K562 (cell line): ENCODE measurements around the gene AHNAK. TPM values are rescaled to one million over a fixed set of nuclear protein-coding genes. Genes with fewer than 3 reads are reported as not detected.
A peak's percentile ranks its signal among the peaks of the same experiment; 100 is the strongest.

Experiments used
- ATAC-seq: fragments of 200-7000 bp; cut with Tn5 transposase; 3 replicates; pipeline ENCODE4 v1.9.1; 2020; ENCODE audit warnings: moderate library complexity
- BruUV-seq: library from RNA; stranded (reverse); fragments of 400-500 nt; replicated peaks from 2 replicates; lab custom pipeline; 2021; lab: Mats Ljungman, UMichigan
- CTCF ChIA-PET: fragments of 300-600 bp; formaldehyde crosslinking; extraction: SDS; loops from one replicate; lab custom pipeline; 2021; ENCODE audit warnings: low intra/inter-chr PET ratio; lab: Yijun Ruan, JAX
- POLR2A ChIA-PET: fragments of 300-600, 350-650 bp; sonication (Branson Sonifier 250); formaldehyde crosslinking; extraction: SDS; loops from one replicate; lab custom pipeline; 2021; ENCODE audit warnings: antibody characterized with exemption, inconsistent platforms; lab: Yijun Ruan, JAX
- DNase-seq, 4 experiments: peaks; one replicate each; pipeline versions ENCODE4 v3.0.0 to v3.0.0-alpha.2; 2011 to 2018; ENCODE audit warnings: low spot score in 3 of 4, mixed read lengths in 3 of 4; ENCODE audit errors: extremely low read depth in 1 of 4
- FAIRE-seq: peaks from 2 replicates; lab custom pipeline; 2011; peaks lifted over from hg19 to GRCh38; lab: Jason Lieb, UNC
- H2AFZ ChIP-seq: 2 replicates; pipeline ENCODE4 v1.6.0; 2011; ENCODE audit warnings: low read depth, low read length, control low read depth, inconsistent platforms
- H3K27ac ChIP-seq: fragments of 200-600 bp; 3 replicates; pipeline ENCODE4 v1.8.0; 2011; ENCODE audit warnings: low read depth, mild to moderate bottlenecking, control low read depth, inconsistent platforms, low read length, moderate library complexity, mixed read lengths; ENCODE audit errors: extremely low read depth
- H3K27me3 ChIP-seq, 2 experiments: fragments of 300-600 bp in 1 of 2; 2 replicates in 1 of 2; 3 replicates in 1 of 2; pipeline versions ENCODE4 v1.6.0 to v1.8.0; 2011; ENCODE audit warnings: inconsistent platforms in 2 of 2, low read length in 2 of 2, mild to moderate bottlenecking in 1 of 2, mixed read lengths in 1 of 2, moderate library complexity in 1 of 2; ENCODE audit not compliant: control insufficient read depth in 2 of 2, insufficient read depth in 2 of 2
- H3K36me3 ChIP-seq: fragments of 300-600 bp; 3 replicates; pipeline ENCODE4 v1.8.0; 2011; ENCODE audit warnings: mild to moderate bottlenecking, low read length, inconsistent platforms; ENCODE audit not compliant: control insufficient read depth, insufficient read depth
- H3K4me1 ChIP-seq, 2 experiments: fragments of 200-600 bp in 1 of 2; replicated peaks in 1 of 2; 2 replicates in 1 of 2; 3 replicates in 1 of 2; pipeline versions ENCODE4 v1.5.1 to v1.8.0; 2011; ENCODE audit warnings: inconsistent platforms in 2 of 2, low read length in 2 of 2, mild to moderate bottlenecking in 1 of 2, mixed read lengths in 1 of 2, moderate library complexity in 1 of 2; ENCODE audit not compliant: control insufficient read depth in 2 of 2, insufficient read depth in 2 of 2
- H3K4me2 ChIP-seq: 2 replicates; pipeline ENCODE4 v1.6.1; 2011; ENCODE audit warnings: low read length, control low read depth, inconsistent platforms, mixed read lengths; ENCODE audit not compliant: insufficient read depth
- H3K4me3 ChIP-seq: fragments of 200-600 bp; sonication (generic), shearing (Covaris generic); 2 replicates; pipeline ENCODE4 v1.5.1; 2016; ENCODE audit warnings: control low read depth, inconsistent platforms
- H3K79me2 ChIP-seq: fragments of 200-600 bp; 3 replicates; pipeline ENCODE4 v1.8.0; 2011; ENCODE audit warnings: low read length, inconsistent platforms; ENCODE audit not compliant: control insufficient read depth, insufficient read depth
- H3K9ac ChIP-seq, 2 experiments: 2 replicates each; pipeline versions ENCODE4 v1.6.0 to v1.6.1; 2011; ENCODE audit warnings: low read depth in 2 of 2, low read length in 2 of 2, control low read depth in 1 of 2, inconsistent platforms in 1 of 2, mild to moderate bottlenecking in 1 of 2, mixed read lengths in 1 of 2; ENCODE audit not compliant: insufficient read depth in 1 of 2
- H3K9me1 ChIP-seq: one replicate; pipeline ENCODE4 v1.6.0; 2011; ENCODE audit warnings: inconsistent platforms, mild to moderate bottlenecking, low read length, moderate library complexity; ENCODE audit not compliant: control insufficient read depth, insufficient read depth
- H3K9me3 ChIP-seq: replicated peaks from 2 replicates; pipeline ENCODE4 v1.5.1; 2011; ENCODE audit warnings: low read depth, low read length, inconsistent platforms; ENCODE audit not compliant: control insufficient read depth, insufficient read depth
- H4K20me1 ChIP-seq: replicated peaks from 2 replicates; pipeline ENCODE4 v1.6.1; 2011; ENCODE audit warnings: low read length, inconsistent platforms, mixed read lengths; ENCODE audit not compliant: control insufficient read depth, insufficient read depth
- NKRF ChIP-seq: fragments of 450-650 bp; IDR thresholded peaks from 2 replicates; pipeline ENCODE4 v1.6.1; 2016; ENCODE audit warnings: borderline replicate concordance
- PRPF4 ChIP-seq: fragments of 200-400 bp; formaldehyde crosslinking; IDR thresholded peaks from one replicate; pipeline ENCODE4 v1.6.1; 2017; ENCODE audit warnings: low read length, low read depth, mild to moderate bottlenecking; ENCODE audit not compliant: insufficient read depth, poor library complexity, severe bottlenecking
- THRB ChIP-seq: fragments of 450-650 bp; formaldehyde crosslinking; conservative IDR thresholded peaks from 2 replicates; pipeline ENCODE4 v1.4.0; 2022; ENCODE audit warnings: mild to moderate bottlenecking, missing genetic modification characterization
- WGBS: fragments of 100-300 bp; shearing (Covaris generic); methylation state at CpG from one replicate; pipeline ENCODE4 v1.1.6; 2016; ENCODE audit warnings: low coverage, mixed read lengths; ENCODE audit not compliant: insufficient coverage; ENCODE audit errors: missing lambda C conversion rate; 5-methylcytosine and 5-hydroxymethylcytosine counted together
- in situ Hi-C: fragments of 300-500 bp; cut with MboI; formaldehyde crosslinking; loops from 4 replicates; pipeline ENCODE4 v1.15.0; 2018; ENCODE audit warnings: inconsistent platforms, mixed read lengths
- intact Hi-C: fragments of 100-400 bp; cut with micrococcal nuclease; formaldehyde crosslinking; loops from 2 replicates; pipeline ENCODE4 v1.14.2; 2022
- polyA plus RNA-seq, 8 experiments: library from polyadenylated mRNA; depleted of rRNA in 4 of 8; stranded (reverse) in 5 of 8; unstranded in 3 of 8; fragments of >200 nt; fragmentation: Nextera tagmentation in 2 of 8; fragmentation: Illumina TruSeq in 1 of 8; extraction: Ambion mirVana in 2 of 8; extraction: Trizol in 1 of 8; gene quantifications; 2 replicates each; pipeline versions ENCODE4 v1.2.1 to v1.2.3, GENCODE V29; 2011 to 2014; ENCODE audit warnings: inconsistent platforms in 1 of 8, missing spikeins in 1 of 8
- total RNA-seq, 7 experiments: library from RNA; depleted of rRNA in 6 of 7; stranded (reverse); fragments of >200 nt in 6 of 7; fragmentation: Illumina TruSeq in 2 of 7; extraction: Trizol in 2 of 7; gene quantifications; 2 replicates each; pipeline versions ENCODE4 v1.2.1 to v1.2.3, GENCODE V29; 2011 to 2021; ENCODE audit warnings: low replicate concordance in 1 of 7

Gene AHNAK
- total and polyA plus RNA-seq, 9 of the 15 experiments (the other 6 are each of a cell fraction or from before 2014, with no cell fraction given) = 1.5 to 89.7 (median 45.0) TPM

- no peak for TF ChIP-seq THRB (CRISPR knock-in tag)
Observed at GRCh38 chr11:62393061-62393611, 153.5 kb downstream of the AHNAK start (continued).

GRCh38 chr11:62392506-62392905 is 154.1 kb downstream of the AHNAK start:
- no peaks in the 10 kb centered on the region for H3K79me2 ChIP-seq
- WGBS = 45% methylated on average over 3 of the region's 3 CpGs
- H3K4me1 ChIP-seq = peaks cover 38 to 41% of the 10 kb centered on the region in 2 experiments
- no peaks in the 10 kb centered on the region for H4K20me1 ChIP-seq
- ATAC-seq (no peak), DNase-seq (peak in 2 of 4 experiments; percentile 6 to 18), FAIRE-seq (no peak)
- CTCF ChIA-PET = interaction anchor here (0.7 to 1.1 kb wide), 2 partner anchors 12 to 163 kb away, joined by 3 to 4 read pairs; no protein-coding TSS in a partner anchor
- no peak overlapping the region for H3K4me2 ChIP-seq
- no TSS peak for BruUV-seq
- TF ChIP-seq PRPF4 = no peak
- TF ChIP-seq NKRF = no peak
- H3K9ac ChIP-seq = peak overlapping the region; percentile 5 to 19; a peak in 1 of 4 replicates
- H3K9me1 ChIP-seq = no peaks in the 10 kb centered on the region
- in situ Hi-C loops (loop anchor here (5.0 to 25.0 kb wide), 4 partner anchors 162 to 620 kb away; partner anchors contain the start of gene SLC22A8), intact Hi-C loops (loop anchor here (10.0 kb wide), 1 partner anchor 372 kb away; the partner anchor contains the start of gene POLR2G)
- no peaks in the 10 kb centered on the region for H3K27me3 ChIP-seq
- no peak overlapping the region for H3K27ac ChIP-seq
- POLR2A ChIA-PET = interaction anchor here (0.8 to 2.7 kb wide), 7 partner anchors 151 to 273 kb away, joined by 3 to 8 read pairs (median 5); partner anchors contain the start of genes AHNAK, C11orf98, CSKMT and EEF1G
- no peak overlapping the region for H3K4me3 ChIP-seq
- peak overlapping the region; percentile 75; the same call in 1 of the 2 replicates for H2AFZ ChIP-seq
- no peaks in the 10 kb centered on the region for H3K9me3 ChIP-seq
- no peaks in the 10 kb centered on the region for H3K36me3 ChIP-seq
